NK-92 (cell line): Measurements from ENCODE around the gene IKZF3.
"Not testable (repeated sequence)": the region's sequence is repeated elsewhere in the genome, so short reads cannot be mapped to it uniquely, and the experiment has no call there.

ENCODE experiments used
- DNase-seq: peaks from one replicate; lab custom pipeline; 2025; ENCODE audit not compliant: unreplicated experiment; lab: John Stamatoyannopoulos, UW

The IKZF3 gene

DNA sequence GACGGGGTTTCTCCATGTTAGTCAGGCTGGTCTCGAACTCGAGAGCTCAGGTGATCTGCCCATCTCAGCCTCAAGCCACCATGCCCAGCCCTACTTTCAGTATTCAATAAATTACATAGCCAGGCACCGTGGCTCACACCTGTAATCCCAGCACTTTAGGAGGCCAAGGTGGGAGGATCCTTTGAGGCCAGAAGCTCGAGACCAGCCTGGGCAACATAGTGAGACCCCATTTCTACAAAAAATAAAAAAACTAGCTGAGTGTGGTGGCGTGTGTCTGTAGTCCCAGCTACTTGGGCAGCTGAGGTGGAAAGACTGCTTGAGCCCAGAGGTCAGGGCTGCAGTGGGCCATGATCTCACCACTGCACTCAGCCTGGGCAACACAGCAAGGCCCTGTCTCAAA, 142.0 kb downstream of the IKZF3 start:
- no peak for DNase-seq

DNA sequence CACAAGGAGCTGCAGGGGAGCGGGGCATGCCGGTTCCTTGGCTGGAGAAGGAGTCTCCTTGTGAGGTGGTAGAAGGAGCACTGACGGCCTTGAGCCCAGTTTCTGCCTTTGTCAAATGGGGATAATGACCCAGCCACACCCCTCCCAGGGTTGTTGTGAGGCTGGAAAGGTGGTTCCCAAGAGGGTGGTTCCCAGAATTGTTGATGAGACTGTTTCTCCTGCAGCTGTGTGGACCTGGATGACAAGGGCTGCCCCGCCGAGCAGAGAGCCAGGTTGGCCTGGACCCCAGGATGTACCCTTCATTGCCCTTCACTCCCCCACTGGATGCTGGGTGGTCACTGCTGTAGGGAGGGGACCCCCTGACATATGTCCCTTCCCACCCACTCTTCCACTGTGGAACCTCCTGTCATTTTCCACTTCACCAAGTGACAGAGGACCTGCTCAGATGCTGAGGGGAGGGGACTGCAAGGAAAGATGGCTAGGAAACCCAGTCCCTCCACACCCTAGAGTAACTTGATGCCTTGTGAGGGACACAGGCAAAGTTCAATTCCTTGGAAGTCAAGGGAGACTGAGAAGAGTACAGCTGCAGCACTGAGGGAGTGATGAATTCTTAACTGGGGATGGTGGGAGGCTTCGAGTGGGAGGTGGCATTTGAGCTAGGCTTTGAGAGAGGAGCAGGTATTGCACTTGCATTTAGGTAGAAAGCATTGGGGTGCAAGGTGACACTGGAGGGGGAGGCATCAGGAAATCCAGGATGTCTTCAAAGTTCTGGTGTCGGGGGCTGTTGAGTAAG, 144.4 kb downstream of the IKZF3 start:
- DNase-seq = no peak

DNA sequence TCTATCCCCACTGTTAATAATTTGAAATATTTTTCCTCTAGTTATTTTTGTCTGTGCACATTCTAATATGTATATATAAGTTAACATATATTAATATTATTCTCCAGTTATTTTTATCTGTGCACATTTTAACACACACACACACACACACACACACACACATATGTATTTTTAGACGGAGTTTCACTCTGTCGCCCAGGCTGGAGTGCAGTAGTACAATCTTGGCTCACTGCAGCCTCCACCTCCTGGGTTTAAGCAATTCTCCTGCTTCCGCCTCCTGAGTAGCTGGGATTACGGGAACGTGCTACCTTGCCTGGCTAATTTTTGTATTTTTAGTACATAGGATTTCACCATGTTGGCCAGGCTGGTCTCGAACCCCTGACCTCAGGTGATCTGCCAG, 146.5 kb downstream of the IKZF3 start:
- DNase-seq = no peak

DNA sequence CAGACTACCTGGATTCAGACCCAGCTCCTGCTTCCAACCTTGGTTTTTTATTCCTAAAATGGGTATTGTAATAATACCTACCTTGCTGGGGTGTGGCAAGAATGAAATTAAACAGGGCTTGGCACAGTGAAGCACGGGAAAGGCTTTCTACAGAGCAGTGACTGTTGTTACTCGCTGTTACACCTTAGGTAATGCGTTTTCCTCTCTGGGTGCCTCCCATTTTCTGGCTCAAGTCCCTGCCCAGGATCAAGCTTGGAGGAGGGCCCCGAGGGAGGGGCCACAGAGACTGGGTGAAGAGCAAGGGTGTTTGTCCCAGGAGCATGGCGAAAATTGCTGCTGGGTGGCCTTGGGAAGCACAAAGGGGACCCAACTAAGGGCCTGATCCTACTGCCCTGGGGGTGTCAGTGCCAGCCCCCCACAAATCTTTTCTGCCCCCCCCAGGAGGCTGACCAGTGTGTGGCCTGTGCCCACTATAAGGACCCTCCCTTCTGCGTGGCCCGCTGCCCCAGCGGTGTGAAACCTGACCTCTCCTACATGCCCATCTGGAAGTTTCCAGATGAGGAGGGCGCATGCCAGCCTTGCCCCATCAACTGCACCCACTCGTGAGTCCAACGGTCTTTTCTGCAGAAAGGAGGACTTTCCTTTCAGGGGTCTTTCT, 147.1 kb downstream of the IKZF3 start:
- no peak for DNase-seq

DNA sequence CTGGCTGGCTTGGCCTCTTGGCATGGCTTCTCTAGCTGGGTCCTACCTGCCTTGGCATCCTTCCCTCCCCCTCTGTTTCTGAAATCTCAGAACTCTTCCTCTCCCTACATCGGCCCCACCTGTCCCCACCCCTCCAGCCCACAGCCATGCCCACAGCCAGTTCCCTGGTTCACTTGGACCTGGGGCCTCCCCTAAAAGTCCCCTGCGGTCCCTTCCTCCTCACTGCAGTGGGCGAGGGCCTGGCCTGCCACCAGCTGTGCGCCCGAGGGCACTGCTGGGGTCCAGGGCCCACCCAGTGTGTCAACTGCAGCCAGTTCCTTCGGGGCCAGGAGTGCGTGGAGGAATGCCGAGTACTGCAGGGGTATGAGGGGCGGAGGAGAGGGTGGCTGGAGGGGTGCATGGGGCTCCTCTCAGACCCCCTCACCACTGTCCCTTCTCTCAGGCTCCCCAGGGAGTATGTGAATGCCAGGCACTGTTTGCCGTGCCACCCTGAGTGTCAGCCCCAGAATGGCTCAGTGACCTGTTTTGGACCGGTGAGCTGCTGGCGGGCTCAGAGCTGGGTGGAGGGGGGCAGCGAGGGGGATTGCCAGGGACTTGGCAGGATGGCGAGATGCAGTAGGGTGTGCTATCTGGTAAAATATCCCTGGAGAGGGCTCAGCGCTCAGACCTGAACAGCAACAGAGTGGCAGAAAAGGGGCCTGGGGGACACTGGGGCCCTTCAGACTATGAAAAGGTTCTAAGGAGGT, 147.9 kb downstream of the IKZF3 start:
- DNase-seq = no peak

DNA sequence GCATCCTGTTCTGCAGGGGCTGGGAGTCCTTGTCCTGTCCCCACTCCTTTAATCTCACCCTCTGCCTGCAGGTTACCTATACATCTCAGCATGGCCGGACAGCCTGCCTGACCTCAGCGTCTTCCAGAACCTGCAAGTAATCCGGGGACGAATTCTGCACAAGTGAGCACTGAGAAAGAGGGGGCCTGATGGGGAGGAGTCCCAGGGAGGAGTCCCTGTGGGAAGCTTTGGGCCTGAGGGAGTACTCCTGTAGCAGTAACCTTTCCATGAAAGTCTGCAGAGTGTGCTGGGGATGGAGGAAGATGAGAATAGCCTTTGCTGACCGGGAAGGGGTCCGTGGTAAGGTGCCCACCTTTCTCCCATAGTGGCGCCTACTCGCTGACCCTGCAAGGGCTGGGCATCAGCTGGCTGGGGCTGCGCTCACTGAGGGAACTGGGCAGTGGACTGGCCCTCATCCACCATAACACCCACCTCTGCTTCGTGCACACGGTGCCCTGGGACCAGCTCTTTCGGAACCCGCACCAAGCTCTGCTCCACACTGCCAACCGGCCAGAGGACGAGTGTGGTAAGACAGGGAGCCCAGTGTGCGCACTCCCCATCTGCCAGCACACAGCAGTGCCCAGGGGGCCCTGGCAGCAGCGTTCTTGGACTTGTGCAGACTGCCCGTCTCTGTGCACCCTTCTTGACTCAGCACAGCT, 148.6 kb downstream of the IKZF3 start:
- no peak for DNase-seq

DNA sequence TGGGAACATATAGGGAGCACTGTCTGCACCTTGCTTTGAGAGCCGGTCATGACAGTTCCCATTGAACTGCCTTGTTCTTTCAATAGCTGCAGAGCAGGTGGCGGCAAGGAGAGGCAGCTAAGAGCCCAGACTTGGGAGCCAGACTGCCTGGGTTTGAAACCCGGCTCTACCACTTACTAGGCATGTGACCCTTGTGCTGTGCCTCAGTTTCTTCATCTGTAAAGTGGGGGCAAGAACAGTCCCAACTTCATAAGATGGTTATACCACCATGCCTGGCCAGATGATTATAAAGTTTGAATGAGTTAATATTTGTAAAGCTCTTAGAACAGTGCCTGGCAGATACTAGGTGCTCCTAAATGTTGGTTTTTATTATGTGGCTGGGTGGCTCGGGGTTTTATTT, 149.9 kb downstream of the IKZF3 start:
- DNase-seq = no peak

DNA sequence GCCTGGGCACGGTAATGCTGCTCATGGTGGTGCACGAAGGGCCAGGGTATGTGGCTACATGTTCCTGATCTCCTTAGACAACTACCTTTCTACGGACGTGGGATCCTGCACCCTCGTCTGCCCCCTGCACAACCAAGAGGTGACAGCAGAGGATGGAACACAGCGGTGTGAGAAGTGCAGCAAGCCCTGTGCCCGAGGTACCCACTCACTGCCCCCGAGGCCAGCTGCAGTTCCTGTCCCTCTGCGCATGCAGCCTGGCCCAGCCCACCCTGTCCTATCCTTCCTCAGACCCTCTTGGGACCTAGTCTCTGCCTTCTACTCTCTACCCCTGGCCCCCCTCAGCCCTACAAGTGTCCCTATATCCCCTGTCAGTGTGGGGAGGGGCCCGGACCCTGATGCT, 152.3 kb downstream of the IKZF3 start:
- DNase-seq = no peak

DNA sequence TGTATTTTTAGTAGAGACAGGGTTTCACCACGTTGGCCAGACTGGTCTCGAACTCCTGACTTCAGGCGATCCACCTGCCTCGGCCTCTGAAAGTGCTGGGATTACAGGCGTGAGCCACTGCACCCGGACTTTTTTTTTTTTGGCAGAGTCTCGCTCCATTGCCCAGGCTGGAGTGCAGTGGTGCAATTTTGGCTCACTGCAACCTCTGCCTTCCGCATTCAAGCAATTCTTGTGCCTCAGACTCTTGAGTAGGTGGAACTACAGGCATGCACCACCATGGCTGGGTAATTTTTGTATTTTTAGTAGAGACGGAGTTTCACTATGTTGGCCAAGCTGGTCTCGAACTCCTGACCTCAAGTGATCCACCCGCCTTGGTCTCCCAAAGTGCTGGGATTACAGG, 153.0 kb downstream of the IKZF3 start:
- not testable (repeated sequence) for DNase-seq

DNA sequence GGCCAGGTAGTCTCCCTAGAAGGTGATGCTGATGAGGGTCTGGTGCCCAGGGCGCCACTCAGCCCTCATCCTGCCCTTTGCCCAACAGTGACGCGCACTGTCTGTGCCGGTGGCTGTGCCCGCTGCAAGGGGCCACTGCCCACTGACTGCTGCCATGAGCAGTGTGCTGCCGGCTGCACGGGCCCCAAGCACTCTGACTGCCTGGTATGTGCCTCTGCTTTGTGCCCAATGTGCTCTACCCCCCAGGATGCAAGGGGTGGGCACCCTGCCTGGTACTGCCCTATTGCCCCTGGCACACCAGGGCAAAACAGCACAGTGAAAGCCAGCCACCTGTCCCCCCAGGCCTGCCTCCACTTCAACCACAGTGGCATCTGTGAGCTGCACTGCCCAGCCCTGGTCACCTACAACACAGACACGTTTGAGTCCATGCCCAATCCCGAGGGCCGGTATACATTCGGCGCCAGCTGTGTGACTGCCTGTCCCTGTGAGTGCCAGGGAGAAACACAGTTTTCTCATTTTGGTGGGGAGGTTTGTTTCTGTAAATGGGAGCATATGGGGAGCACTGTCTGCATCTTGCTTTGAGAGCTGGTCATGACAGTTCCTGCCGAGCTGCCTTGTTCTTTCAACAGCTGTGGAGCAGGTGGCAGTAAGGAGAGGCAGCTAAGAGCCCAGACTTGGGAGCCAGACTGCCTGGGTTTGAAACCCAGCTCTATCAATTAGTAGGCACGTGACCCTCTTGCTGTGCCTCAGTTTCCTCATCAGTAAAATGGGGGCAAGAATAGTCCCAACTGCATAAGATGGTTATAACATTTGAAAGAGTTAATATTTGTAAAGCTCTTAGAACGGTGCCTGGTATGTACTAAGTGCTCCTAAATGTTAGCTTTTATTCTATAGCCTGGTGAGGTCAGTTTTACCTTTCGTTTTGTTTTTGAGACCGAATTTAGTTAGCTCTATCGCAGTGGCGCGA, 153.8 kb downstream of the IKZF3 start:
- DNase-seq = no peak

DNA sequence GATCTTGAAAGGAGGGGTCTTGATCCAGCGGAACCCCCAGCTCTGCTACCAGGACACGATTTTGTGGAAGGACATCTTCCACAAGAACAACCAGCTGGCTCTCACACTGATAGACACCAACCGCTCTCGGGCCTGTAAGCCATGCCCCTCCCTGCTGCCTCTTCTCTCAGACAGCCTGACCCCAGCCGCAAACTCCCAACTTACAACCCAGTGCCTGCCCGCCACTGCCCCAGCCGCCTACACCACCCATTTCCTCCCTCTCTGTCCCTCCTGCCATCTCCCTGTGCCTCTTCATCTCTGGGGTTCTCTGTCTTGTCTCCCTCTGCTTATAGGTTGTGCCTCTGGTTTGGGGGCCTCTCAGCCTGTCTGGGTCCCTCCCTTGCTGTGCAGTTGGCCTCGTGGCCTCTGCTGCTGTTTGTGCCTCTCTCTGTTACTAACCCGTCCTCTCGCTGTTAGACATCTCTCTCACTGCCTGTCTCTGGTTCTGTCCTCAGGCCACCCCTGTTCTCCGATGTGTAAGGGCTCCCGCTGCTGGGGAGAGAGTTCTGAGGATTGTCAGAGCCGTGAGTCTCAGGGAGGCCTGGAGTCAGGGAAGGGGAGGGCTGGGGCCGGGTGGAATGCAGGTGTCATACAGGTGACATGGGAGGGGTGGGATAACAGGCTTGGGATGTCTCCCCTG, 154.7 kb downstream of the IKZF3 start:
- no peak for DNase-seq
